Osteoblast (primary cell): ENCODE results near the gene NAXD. TPM values are rescaled to one million over a fixed set of nuclear protein-coding genes. Genes with fewer than 3 reads are reported as not detected.

ENCODE experiments used
- DNase-seq: peaks from one replicate; pipeline ENCODE4 v3.0.0; 2011; ENCODE audit warnings: low spot score, mixed read lengths; ENCODE audit not compliant: insufficient read length; ENCODE audit errors: missing footprints
- H2AFZ ChIP-seq: 2 replicates; pipeline ENCODE4 v1.6.0; 2011; ENCODE audit warnings: mild to moderate bottlenecking, low read length
- H3K27ac ChIP-seq: 2 replicates; pipeline ENCODE4 v1.5.1; 2011; ENCODE audit warnings: mild to moderate bottlenecking, low read depth, low read length, moderate library complexity
- H3K27me3 ChIP-seq: 2 replicates; pipeline ENCODE4 v1.6.0; 2012; ENCODE audit warnings: mild to moderate bottlenecking, control low read depth, inconsistent platforms, low read length, moderate library complexity; ENCODE audit not compliant: insufficient read depth
- H3K36me3 ChIP-seq: 2 replicates; pipeline ENCODE4 v1.5.1; 2011; ENCODE audit warnings: mild to moderate bottlenecking, low read length, control low read depth, moderate library complexity; ENCODE audit not compliant: insufficient read depth
- H3K4me1 ChIP-seq: 2 replicates; pipeline ENCODE4 v1.5.1; 2011; ENCODE audit warnings: mild to moderate bottlenecking, low read length, control low read depth, moderate library complexity; ENCODE audit not compliant: insufficient read depth
- H3K4me2 ChIP-seq: 2 replicates; pipeline ENCODE4 v1.6.0; 2011; ENCODE audit warnings: mild to moderate bottlenecking, low read length; ENCODE audit not compliant: insufficient read depth
- H3K4me3 ChIP-seq: fragments of 200-600 bp; sonication (generic); 3 replicates; pipeline ENCODE4 v1.5.1; 2012; ENCODE audit warnings: mild to moderate bottlenecking, low read length, inconsistent platforms; ENCODE audit not compliant: insufficient read depth
- H3K79me2 ChIP-seq: 2 replicates; pipeline ENCODE4 v1.6.0; 2012; ENCODE audit warnings: mild to moderate bottlenecking, low read length, control low read depth, inconsistent platforms; ENCODE audit not compliant: insufficient read depth
- H3K9me3 ChIP-seq: 2 replicates; pipeline ENCODE4 v1.5.1; 2011; ENCODE audit warnings: low read depth, low read length, control low read depth
- H4K20me1 ChIP-seq: 2 replicates; pipeline ENCODE4 v1.6.0; 2012; ENCODE audit warnings: mild to moderate bottlenecking, low read length, control low read depth; ENCODE audit not compliant: insufficient read depth
- total RNA-seq: library from RNA; depleted of rRNA; stranded (reverse); fragments of >200 nt; gene quantifications from 2 replicates; pipeline ENCODE4 v1.2.3, GENCODE V29; 2012
- TF ChIP-seq, protein P1 (sequence below): IDR thresholded peaks from 2 replicates; pipeline ENCODE4 v1.5.1; 2011; ENCODE audit warnings: mild to moderate bottlenecking, low read depth, low read length, moderate library complexity; ENCODE audit errors: extremely low read depth

Gene NAXD
- total RNA-seq, 1 donor: 15.9 TPM

- Histone ChIP-seq H3K27me3 (no peaks in the 10 kb centered on the region), H3K4me1 (no peaks in the 10 kb centered on the region), H3K4me3 (no peak overlapping the region), H3K27ac (no peak overlapping the region), H3K36me3 (no peaks in the 10 kb centered on the region), H3K79me2 (no peaks in the 10 kb centered on the region), H2AFZ (no peak overlapping the region), H4K20me1 (no peaks in the 10 kb centered on the region), H3K9me3 (no peaks in the 10 kb centered on the region), H3K4me2 (no peak overlapping the region)
- TF ChIP-seq, protein P1, sequence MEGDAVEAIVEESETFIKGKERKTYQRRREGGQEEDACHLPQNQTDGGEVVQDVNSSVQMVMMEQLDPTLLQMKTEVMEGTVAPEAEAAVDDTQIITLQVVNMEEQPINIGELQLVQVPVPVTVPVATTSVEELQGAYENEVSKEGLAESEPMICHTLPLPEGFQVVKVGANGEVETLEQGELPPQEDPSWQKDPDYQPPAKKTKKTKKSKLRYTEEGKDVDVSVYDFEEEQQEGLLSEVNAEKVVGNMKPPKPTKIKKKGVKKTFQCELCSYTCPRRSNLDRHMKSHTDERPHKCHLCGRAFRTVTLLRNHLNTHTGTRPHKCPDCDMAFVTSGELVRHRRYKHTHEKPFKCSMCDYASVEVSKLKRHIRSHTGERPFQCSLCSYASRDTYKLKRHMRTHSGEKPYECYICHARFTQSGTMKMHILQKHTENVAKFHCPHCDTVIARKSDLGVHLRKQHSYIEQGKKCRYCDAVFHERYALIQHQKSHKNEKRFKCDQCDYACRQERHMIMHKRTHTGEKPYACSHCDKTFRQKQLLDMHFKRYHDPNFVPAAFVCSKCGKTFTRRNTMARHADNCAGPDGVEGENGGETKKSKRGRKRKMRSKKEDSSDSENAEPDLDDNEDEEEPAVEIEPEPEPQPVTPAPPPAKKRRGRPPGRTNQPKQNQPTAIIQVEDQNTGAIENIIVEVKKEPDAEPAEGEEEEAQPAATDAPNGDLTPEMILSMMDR: no peak
- no peak for DNase-seq
These were observed 7.6 kb upstream of the NAXD start for GRCh38 chr13:110607675-110608224.

- TF ChIP-seq, protein P1: no peak
- Histone ChIP-seq H3K36me3 (no peaks in the 10 kb centered on the region), H3K4me2 (peak overlapping the region; percentile 48), H4K20me1 (peaks cover 2% of the 10 kb centered on the region), H3K27me3 (no peaks in the 10 kb centered on the region), H3K4me1 (peaks cover 4% of the 10 kb centered on the region), H3K4me3 (peak overlapping the region; percentile 45), H3K27ac (peak overlapping the region; percentile 32), H3K79me2 (peaks cover 6% of the 10 kb centered on the region), H2AFZ (peak overlapping the region; percentile 40), H3K9me3 (no peaks in the 10 kb centered on the region)
- no peak for DNase-seq
These were observed 4.3 kb upstream of the NAXD start for GRCh38 chr13:110610955-110611595.

- Histone ChIP-seq H2AFZ (peak overlapping the region; percentile 93), H3K36me3 (no peaks in the 10 kb centered on the region), H3K4me3 (peak overlapping the region; percentile 93), H3K79me2 (peaks cover 45% of the 10 kb centered on the region), H3K4me1 (peaks cover 26% of the 10 kb centered on the region), H3K9me3 (no peaks in the 10 kb centered on the region), H3K27ac (peak overlapping the region; percentile 85), H3K4me2 (peak overlapping the region; percentile 95), H4K20me1 (peaks cover 38% of the 10 kb centered on the region), H3K27me3 (no peaks in the 10 kb centered on the region)
- TF ChIP-seq, protein P1: no peak
- DNase-seq: no peak
These were observed 382 bp upstream of the NAXD start for GRCh38 chr13:110615005-110615321.
